HG03520 (cell line): Measurements from ENCODE around the gene PIK3C2G.

Experiments used
- ATAC-seq: cut with Tn5 transposase; IDR thresholded peaks from one replicate; pipeline ENCODE4 v1.9.1; 2021; ENCODE audit warnings: mild to moderate bottlenecking, moderate library complexity; ENCODE audit not compliant: unreplicated experiment

The PIK3C2G gene

GRCh38 chr12:18546399-18546798 is 285.1 kb downstream of the PIK3C2G start:
- ATAC-seq = no peak

GRCh38 chr12:18549598-18549997 is 288.3 kb downstream of the PIK3C2G start:
- no peak for ATAC-seq

GRCh38 chr12:18551106-18551505 is 289.8 kb downstream of the PIK3C2G start:
- no peak for ATAC-seq

GRCh38 chr12:18551701-18552100 is 290.4 kb downstream of the PIK3C2G start:
- ATAC-seq = no peak

- ATAC-seq = no peak
Observed at GRCh38 chr12:18552829-18553228, 291.5 kb downstream of the PIK3C2G start.

DNA sequence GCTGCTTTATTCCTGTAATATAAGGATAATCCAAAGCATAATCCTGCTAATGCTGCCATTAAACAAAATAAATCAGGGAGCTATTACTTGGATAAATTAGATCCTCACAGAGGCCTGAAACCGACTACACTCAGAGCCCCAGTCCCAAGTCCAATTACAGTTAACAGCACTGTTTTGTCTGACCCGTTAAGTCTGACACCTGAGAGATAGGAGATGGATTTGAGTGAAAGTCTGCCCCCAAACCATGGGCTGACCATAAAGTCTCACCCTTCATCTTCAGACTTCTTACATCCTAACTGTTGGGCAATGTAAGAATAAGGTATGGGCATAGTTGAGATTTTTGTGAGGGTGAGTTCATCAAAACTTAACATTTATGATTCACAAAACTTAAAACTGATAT is 294.8 kb downstream of the PIK3C2G start:
- ATAC-seq = no peak

DNA sequence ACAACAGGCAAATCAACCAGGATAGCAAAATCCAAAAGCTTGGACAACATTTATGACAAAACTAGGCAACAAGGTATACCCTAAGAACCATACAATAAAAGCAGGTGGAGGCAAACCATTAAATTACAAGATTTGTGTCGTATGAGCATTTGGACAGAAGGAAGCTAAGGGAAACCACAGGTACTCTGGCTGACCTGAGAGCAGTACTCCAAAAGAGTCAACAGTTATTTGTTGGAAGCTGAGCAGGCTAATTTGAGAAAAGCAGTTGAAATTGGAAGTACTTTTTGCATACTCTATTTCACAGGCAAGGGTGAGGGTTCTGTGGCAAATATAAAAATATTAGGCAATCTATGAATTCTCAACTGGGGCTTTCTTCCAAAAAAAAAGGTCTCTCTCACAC is 297.9 kb downstream of the PIK3C2G start:
- no peak for ATAC-seq

DNA sequence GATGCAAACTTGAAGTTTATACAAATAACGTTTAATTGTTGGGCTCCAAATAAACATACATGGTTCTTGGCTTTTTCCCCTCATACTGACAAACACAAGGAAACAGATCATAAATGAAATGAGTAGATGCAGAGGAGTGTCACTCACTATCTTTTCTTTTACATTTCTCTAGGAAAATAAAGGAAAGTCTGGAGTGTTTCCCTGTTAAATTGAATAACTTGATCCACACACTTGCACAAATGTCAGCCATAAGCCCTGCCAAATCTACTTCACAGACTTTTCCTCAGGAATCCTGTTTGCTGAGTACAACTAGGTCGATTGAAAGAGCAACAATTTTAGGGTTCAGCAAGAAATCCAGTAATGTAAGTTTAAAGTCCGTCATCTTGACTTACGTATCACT is 301.2 kb downstream of the PIK3C2G start:
- no peak for ATAC-seq

GRCh38 chr12:18564306-18564705 is 303.0 kb downstream of the PIK3C2G start:
- ATAC-seq = no peak

DNA sequence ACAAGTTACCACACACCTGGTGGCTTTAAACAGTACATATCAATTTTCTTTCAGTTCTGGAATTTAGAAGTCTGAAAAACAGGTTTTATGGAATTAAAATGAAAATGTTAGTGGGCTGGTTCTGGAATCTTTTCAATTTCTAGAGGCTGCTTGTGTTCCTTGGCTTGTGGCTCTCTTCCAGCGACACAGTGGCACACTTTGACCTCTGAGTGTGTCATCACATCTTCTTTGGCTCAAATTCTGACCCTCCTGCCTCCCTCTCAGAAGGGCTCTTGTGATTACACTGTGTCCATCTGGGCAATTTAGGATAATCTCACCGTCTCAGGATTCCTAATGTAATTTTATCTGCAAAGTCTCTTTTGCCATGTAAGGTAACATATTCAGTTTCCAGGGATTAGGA is 306.5 kb downstream of the PIK3C2G start:
- no peak for ATAC-seq

DNA sequence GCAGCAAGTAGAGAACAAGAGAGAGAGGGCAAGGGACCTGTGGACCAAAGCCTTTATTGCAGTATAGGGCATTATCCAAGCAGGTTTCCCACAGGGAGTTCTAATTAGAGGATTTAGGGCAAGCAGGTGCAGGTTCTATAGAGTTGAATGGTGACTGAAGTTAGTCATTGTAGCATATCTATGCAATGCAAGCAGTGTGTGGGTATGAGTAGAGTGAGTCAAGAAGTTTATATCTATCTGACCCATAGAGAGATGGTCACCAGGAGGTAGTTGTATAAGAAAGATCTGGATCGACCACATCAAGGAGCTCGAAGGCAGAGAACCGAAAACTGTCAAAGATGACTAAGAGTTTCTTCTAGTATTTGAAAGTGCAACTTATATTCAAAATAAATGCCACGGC is 309.2 kb downstream of the PIK3C2G start:
- ATAC-seq = no peak

- no peak for ATAC-seq
Observed at GRCh38 chr12:18576104-18576626, 314.8 kb downstream of the PIK3C2G start.

DNA sequence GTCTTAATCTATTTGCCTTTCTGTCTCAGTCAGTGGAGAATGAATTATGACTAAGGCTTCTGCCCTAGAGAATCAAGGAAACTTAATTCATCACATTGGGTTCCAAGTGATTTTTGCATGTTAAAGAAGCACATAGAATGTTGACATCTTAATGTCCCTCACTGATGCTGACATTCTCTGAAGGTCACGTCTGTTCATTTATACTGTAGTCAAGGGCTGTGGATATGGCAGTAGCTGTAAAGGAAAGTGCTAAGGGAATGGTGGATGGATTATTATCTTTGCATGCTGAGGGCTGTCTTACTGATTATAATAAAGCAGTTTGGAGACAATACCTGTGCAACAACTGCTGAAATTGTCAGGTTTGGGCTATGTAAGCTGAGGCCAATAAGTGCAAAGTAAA is 315.3 kb downstream of the PIK3C2G start:
- ATAC-seq = no peak

- no peak for ATAC-seq
Observed at GRCh38 chr12:18578191-18578590, 316.9 kb downstream of the PIK3C2G start.

DNA sequence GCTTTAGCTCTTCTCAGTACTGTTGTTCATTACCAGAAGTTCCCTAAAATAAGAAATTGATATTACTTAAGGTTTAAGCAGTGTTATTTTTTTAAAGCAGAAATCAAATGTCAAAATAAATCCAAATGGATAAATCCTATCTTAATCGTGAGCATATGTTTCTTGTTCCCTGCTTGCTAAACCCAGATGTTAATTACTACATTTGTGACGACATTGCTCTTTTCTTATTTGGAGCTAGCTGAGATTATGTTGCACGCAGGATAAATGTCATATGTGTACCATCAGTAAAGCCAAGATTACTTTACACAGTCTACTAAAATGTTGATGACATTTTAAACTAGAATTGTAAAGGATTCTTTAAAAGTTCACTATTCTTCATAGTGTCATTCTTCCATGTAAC is 319.0 kb downstream of the PIK3C2G start:
- no peak for ATAC-seq

DNA sequence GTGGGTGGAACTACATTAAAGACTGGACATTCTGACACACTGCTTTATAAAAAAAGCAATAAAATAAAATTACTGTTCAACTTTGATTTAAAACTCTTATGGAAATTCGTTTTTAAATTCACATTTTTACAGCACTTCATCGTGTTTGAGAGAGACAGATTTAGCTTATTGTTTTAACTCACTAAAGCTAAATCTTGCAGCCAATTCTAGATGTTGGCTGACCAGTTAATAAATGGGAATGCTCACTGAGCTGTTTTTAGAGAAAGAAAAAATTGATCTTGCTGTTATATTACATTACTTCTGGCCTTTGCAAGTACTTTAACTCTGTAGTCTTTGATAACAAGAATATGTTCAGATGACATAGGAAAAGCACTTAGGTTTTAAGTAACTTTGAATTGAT is 319.4 kb downstream of the PIK3C2G start:
- no peak for ATAC-seq

GRCh38 chr12:18581232-18581962 is 320.1 kb downstream of the PIK3C2G start:
- no peak for ATAC-seq

DNA sequence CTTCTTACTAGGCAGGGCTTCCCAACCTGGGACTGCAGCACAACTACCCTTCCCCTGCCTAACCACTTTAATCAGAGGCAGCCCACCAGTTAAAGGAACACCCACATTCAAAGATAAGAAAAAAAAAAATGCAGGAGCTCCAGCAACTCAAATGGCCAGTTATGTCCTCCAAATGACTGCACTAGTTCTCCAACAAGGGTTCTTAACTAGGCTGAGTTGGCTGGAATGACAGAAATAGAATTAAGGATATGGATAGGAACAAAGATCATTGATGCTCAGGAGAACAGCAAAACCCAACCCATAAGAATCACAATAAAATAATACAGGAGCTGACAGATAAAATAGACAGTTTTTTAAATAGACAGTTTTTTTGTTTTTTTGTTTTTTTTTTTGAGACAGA is 322.3 kb downstream of the PIK3C2G start:
- no peak for ATAC-seq

GRCh38 chr12:18586581-18586980 is 325.3 kb downstream of the PIK3C2G start:
- ATAC-seq = no peak

- ATAC-seq = no peak
Observed at GRCh38 chr12:18589316-18589715, 328.0 kb downstream of the PIK3C2G start.

DNA sequence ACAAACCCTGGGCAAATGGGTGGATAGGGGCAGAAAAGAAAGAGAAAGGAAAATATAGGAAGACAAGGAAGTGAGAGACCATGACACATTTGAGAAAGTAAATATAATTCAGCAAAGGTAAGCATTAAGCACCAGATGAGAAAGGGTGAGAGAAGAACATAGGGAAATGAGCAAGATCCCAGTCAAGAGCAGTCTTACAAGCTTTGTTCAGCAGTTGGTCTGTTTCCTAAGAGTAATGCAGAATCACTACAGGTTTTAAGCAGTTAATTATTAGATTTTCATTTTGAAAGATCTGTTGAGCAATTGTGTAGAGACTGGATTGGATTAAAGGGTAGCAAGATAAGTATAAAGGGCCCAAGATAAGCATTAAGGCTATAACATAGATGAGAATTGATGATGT is 330.2 kb downstream of the PIK3C2G start:
- no peak for ATAC-seq

DNA sequence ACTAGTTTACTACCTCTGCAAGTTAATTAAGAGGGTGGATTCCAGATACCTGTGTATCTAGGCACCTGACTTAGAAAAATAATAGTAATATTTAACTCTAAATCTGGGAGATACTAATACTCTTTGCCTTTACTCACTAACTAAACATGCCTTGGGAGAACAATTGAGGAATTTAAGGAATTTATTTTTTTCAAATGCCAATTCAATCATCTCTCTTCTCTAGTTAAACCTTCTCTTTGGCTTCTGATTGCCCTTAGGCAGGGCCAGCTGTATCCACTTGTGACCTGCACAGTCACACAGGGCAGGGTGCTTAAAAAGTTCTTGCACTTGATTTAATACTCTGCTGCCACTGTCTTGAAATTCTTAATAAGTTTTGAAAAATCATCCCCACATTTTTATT is 334.1 kb downstream of the PIK3C2G start:
- no peak for ATAC-seq

GRCh38 chr12:18601962-18602361 is 340.6 kb downstream of the PIK3C2G start:
- no peak for ATAC-seq
